Mesodermal cell (in vitro differentiated cells): ENCODE data around the gene GCAT.
A peak's percentile ranks its signal among the peaks of the same experiment; 100 is the strongest.

Experiments
- H3K27ac ChIP-seq: 2 replicates; pipeline ENCODE4 v1.7.0; 2013; ENCODE audit warnings: mild to moderate bottlenecking, low read depth, low read length, moderate library complexity; ENCODE audit not compliant: severe bottlenecking
- H3K36me3 ChIP-seq: 2 replicates; pipeline ENCODE4 v1.7.1; 2013; ENCODE audit warnings: mild to moderate bottlenecking, low read length, moderate library complexity; ENCODE audit not compliant: control insufficient read depth, insufficient read depth
- H3K4me1 ChIP-seq: one replicate; pipeline ENCODE4 v1.7.1; 2013; ENCODE audit warnings: mild to moderate bottlenecking, low read length; ENCODE audit not compliant: insufficient read depth, control insufficient read depth, poor library complexity, severe bottlenecking
- H3K4me3 ChIP-seq: 2 replicates; pipeline ENCODE4 v1.7.0; 2013; ENCODE audit warnings: low read length, control low read depth, mild to moderate bottlenecking; ENCODE audit not compliant: insufficient read depth, poor library complexity, severe bottlenecking; ENCODE audit errors: extremely low read depth
- H3K9me3 ChIP-seq: 2 replicates; pipeline ENCODE4 v1.7.1; 2013; ENCODE audit warnings: mild to moderate bottlenecking, low read length, moderate library complexity; ENCODE audit not compliant: control insufficient read depth
- WGBS, 2 experiments: methylation state at CpG; one replicate each; pipeline ENCODE4 v1.1.5; 2013; ENCODE audit warnings: missing lambda C conversion rate in 2 of 2; ENCODE audit not compliant: insufficient coverage in 2 of 2; 5-methylcytosine and 5-hydroxymethylcytosine counted together

GCAT gene

DNA sequence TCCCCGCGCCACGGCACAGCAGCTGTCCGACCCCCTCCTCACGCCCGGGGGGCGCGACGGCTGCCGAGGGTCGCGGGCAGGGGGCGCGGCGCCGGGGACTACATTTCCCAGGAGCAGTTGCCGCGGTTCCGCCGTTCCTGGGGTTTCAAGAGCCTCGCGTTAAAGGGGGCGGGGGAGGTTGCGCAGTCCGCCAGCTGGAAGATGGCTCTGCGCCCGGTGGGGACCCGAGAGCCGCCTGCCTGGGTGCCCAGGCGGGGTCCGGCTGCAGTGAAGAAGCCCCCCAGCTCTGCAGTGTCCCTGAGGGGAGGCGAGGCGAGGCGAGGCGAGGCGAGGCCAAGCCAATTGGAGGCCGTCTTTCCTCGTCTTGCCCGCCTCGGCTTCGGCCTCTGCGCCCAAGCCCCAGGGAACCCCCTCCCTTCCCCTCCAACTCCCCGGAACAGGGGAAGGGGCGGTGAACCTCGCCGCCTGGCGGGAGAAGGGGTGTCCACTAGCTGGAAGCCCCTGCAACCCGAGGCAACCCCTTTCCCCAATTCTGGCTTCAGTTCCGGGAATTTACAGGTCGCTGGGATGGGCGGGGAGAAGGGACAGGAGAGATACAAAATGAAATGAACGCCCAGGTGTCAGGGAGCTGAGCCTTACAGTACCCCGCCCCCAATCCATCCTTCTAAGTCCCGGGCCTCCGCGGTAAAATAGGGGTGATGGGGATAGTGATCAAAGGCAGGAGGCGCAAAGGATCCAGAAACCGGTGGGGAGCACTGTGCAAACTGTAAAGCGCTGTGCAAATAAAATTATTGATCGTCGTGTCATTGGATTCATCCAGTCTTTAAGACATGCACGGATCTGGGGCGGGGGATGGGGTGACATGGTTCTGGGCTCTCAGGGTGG is 5.2 kb upstream of the GCAT start:
- peak overlapping the region; percentile 65 for H3K4me3 ChIP-seq
- H3K27ac ChIP-seq: no peak overlapping the region
- H3K36me3 ChIP-seq: no peaks in the 10 kb centered on the region
- peaks cover 31% of the 10 kb centered on the region for H3K4me1 ChIP-seq
- H3K9me3 ChIP-seq: no peaks in the 10 kb centered on the region
- WGBS, 2 experiments: 0% methylated on average over 31 to 39 of the region's 63 CpGs

DNA sequence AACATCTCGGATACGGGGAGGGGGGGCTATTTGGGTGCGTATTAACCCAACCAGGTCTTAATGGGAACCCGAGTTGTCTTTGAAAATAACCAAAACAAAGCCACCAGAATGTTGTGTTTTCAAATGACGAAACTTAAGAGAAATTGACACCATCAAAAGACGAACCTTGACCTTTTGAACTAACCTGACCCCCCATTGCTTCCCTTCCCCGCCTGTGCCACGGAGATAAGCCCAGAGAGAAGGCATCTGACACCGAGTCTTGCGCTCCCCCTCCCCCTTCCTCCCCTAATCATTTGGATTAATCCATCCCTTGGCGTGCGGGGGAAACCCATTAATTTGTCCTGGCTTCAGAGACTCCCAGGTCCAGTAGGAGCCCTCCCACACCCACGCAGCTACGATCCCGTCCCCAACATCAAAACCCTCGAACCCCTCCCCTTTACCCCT is 4.5 kb upstream of the GCAT start:
- H3K27ac ChIP-seq: peak overlapping the region; percentile 26
- H3K4me1 ChIP-seq: peaks cover 31% of the 10 kb centered on the region
- H3K4me3 ChIP-seq: peak overlapping the region; percentile 65
- no peaks in the 10 kb centered on the region for H3K36me3 ChIP-seq
- 2 to 4% methylated on average over 8 to 11 of the region's 16 CpGs for WGBS, 2 experiments
- H3K9me3 ChIP-seq: no peaks in the 10 kb centered on the region

DNA sequence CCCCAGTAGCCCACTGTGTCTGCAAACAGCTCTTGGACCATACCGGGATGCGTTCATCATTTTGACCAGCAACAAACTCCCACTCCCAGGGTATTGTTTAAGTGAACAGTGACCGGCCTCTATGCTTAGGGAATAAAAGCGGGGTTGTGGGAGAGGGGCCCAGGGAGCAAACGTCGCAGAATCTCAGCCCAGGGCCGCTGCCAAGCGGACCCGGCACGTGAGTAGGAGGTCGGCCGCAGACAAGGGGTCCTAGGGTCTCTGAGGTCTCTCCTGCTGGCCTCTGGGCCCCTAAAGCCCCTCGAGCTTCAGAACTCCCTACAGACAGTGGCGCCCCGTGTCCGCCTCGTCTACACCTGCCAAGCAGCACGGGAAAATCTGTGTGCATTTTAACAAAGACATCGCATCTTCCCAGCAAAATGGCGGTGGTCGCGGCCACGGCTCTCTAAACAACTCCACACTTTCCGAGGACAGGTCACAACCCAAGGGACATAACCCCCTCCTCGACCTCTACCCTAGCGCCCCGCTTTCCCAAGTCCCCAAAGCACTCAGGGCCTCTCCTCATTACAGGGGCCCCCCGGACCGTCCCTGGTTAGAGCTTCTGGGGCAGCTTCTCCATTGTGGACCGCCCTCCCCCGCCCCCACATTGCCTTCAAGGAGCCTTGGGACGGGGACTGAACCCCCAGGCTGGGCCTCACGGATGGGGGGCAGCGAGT is 3.9 kb upstream of the GCAT start:
- 20% methylated on average over 24 of the region's 34 CpGs for WGBS, 2 experiments
- Histone ChIP-seq H3K27ac (peak overlapping the region; percentile 53), H3K4me1 (peaks cover 31% of the 10 kb centered on the region), H3K4me3 (peak overlapping the region; percentile 65), H3K36me3 (no peaks in the 10 kb centered on the region), H3K9me3 (no peaks in the 10 kb centered on the region)

- no peaks in the 10 kb centered on the region for H3K9me3 ChIP-seq
- WGBS, 2 experiments: 4 to 5% methylated on average over 18 to 22 of the region's 29 CpGs
- peaks cover 31% of the 10 kb centered on the region for H3K4me1 ChIP-seq
- H3K4me3 ChIP-seq: peak overlapping the region; percentile 65
- peak overlapping the region; percentile 53 for H3K27ac ChIP-seq
- H3K36me3 ChIP-seq: no peaks in the 10 kb centered on the region
Measured at GRCh38 chr22:37804352-37804880, 3.3 kb upstream of the GCAT start.

DNA sequence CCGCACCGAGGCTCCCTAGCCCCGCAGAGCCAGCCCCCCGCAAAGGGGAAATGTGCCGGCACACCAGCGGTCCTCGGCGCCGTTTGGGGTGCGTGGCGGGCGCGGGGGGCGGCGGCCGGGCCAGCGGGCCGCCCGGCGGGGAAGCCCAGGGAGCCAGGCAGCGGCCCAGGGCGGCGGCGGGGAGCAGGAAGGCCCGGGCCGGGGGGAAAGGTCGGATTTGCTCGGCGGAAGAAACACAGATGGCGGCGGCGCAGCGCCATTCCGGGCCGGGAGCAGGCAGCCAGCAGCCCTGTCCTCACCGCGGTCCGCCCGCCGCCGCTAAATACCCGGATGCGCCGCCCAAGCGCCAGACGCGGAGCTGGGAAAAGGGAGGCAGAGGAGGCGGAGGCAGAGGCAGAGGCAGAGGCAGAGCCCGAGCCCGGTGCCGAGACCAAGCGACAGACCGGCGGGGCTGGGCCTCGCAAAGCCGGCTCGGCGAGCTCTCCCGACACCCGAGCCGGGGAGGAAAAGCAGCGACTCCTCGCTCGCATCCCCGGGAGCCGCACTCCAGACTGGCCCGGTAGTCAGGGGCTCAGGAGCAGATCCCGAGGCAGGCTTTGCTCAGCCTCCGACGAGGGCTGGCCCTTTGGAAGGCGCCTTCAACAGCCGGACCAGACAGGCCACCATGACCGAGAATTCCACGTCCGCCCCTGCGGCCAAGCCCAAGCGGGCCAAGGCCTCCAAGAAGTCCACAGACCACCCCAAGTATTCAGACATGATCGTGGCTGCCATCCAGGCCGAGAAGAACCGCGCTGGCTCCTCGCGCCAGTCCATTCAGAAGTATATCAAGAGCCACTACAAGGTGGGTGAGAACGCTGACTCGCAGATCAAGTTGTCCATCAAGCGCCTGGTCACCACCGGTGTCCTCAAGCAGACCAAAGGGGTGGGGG is 2.6 kb upstream of the GCAT start:
- no peaks in the 10 kb centered on the region for H3K36me3 ChIP-seq
- H3K27ac ChIP-seq: peak overlapping the region; percentile 19
- H3K4me1 ChIP-seq: peaks cover 31% of the 10 kb centered on the region
- H3K9me3 ChIP-seq: no peaks in the 10 kb centered on the region
- peak overlapping the region; percentile 65 for H3K4me3 ChIP-seq
- 15 to 24% methylated on average over 57 to 85 of the region's 87 CpGs for WGBS, 2 experiments

- H3K27ac ChIP-seq: no peak overlapping the region
- peaks cover 31% of the 10 kb centered on the region for H3K4me1 ChIP-seq
- H3K9me3 ChIP-seq: no peaks in the 10 kb centered on the region
- peak overlapping the region; percentile 65 for H3K4me3 ChIP-seq
- WGBS, 2 experiments: 94 to 96% methylated on average over 10 of the region's 10 CpGs
- H3K36me3 ChIP-seq: no peaks in the 10 kb centered on the region
Measured at GRCh38 chr22:37805810-37806277, 1.9 kb upstream of the GCAT start.

DNA sequence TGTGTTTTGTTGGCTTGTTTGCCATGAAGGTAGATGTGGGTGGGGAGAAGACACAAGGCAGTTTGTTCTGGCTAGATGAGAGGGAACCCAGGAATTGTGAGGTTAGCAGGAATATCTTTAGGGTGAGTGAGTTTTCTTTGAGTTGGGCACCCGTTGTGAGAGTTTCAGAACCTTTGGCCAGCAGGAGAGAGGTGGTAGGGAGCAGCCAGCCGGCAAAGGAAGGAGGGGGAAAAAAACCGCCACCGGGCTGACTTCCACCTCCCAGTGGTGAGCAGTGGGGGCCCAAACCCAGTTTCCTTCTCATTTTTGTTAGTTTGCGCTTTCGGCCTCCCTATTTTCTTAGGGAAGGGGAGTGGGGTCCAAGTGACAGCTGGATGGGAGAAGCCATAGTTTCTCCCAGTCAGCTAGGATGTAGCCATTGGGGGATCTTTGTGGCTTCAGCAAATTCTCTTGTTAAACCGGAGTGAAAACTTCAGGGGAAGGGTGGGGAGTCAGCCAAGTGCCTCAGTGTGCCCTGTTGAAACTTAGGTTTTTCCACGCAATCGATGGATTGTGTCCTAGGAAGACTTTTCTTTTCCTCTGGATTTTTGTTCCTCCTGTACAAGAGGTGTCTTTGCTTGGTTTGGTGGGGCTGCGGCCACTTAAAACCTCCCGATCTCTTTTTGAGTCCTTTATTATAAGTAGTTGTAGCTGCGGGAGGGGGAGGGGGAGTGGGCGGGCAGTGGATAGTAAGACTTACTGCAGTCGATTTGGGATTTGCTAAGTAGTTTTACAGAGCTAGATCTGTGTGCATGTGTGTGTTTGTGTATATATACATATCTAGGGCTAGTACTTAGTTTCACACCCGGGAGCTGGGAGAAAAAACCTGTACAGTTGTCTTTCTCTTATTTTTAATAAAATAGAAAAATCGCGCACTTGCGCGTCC is 1.1 kb upstream of the GCAT start:
- no peaks in the 10 kb centered on the region for H3K9me3 ChIP-seq
- H3K36me3 ChIP-seq: no peaks in the 10 kb centered on the region
- WGBS, 2 experiments: 15% methylated on average over 9 to 11 of the region's 19 CpGs
- no peak overlapping the region for H3K27ac ChIP-seq
- H3K4me1 ChIP-seq: peaks cover 31% of the 10 kb centered on the region
- H3K4me3 ChIP-seq: peak overlapping the region; percentile 65

GRCh38 chr22:37808294-37808657 is 542 bp downstream of the GCAT start:
- 5 to 7% methylated on average over 8 of the region's 8 CpGs for WGBS, 2 experiments
- H3K4me3 ChIP-seq: peak overlapping the region; percentile 65
- no peaks in the 10 kb centered on the region for H3K9me3 ChIP-seq
- H3K36me3 ChIP-seq: no peaks in the 10 kb centered on the region
- peak overlapping the region; percentile 66 for H3K27ac ChIP-seq
- peaks cover 28% of the 10 kb centered on the region for H3K4me1 ChIP-seq

DNA sequence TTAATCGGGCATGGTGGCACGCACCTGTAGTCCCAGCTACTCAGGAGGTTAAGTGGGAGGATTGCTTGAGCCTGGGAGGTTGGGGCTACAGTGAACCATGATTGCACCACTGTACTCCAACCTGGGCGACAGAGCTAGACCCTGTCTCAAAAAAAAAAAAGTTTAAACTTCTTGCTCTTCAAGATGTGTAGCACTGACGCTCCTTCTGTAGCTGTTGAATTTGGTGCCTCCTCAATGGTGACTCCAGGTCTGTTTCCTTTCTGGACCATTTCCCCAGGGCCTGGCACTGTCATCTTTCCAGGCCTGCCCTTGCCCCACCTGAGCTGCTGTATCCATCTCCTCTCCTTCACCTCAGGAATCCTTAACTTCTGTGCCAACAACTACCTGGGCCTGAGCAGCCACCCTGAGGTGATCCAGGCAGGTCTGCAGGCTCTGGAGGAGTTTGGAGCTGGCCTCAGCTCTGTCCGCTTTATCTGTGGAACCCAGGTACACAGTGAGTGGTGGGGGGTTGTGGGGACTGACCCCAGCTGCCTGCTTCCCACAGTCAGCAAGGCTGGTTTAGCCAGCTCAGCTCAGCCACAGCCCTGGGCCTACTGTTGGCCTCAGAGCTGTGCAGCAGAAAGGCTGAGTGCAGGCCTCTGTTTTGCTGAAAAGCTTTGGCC is 2.1 kb downstream of the GCAT start:
- no peaks in the 10 kb centered on the region for H3K9me3 ChIP-seq
- H3K36me3 ChIP-seq: peaks cover 8% of the 10 kb centered on the region
- no peak overlapping the region for H3K27ac ChIP-seq
- H3K4me1 ChIP-seq: peaks cover 20% of the 10 kb centered on the region
- WGBS, 2 experiments: 97% methylated on average over 5 of the region's 5 CpGs
- H3K4me3 ChIP-seq: no peak overlapping the region
